GM12878 (cell line): ENCODE measurements around the gene ARL10.

ENCODE experiments used
- ASH2L ChIP-seq: fragments of 300-600, 200-600 bp; sonication (generic); IDR thresholded peaks from 2 replicates; pipeline ENCODE4 v1.6.1; 2017; ENCODE audit warnings: low read depth, mild to moderate bottlenecking, borderline replicate concordance
- CBFB ChIP-seq: IDR thresholded peaks from 2 replicates; pipeline ENCODE4 v1.6.1; 2016; ENCODE audit warnings: antibody characterized with exemption, low read depth
- CBX3 ChIP-seq: fragments of 200-600 bp; sonication (generic); IDR thresholded peaks from 2 replicates; pipeline ENCODE4 v1.6.1; 2016; ENCODE audit warnings: low read depth, borderline replicate concordance
- CTCF ChIP-seq, 3 experiments: IDR thresholded peaks in 2 of 3; conservative IDR thresholded peaks in 1 of 3; 2 replicates each; pipeline ENCODE4 v1.5.1; 2011; ENCODE audit warnings: low read depth in 3 of 3, low read length in 3 of 3, mild to moderate bottlenecking in 3 of 3, control low read depth in 2 of 3, moderate library complexity in 2 of 3, inconsistent platforms in 1 of 3, mixed read lengths in 1 of 3; ENCODE audit not compliant: control insufficient read depth in 2 of 3, insufficient read depth in 1 of 3; ENCODE audit errors: extremely low read depth in 1 of 3
- ESRRA ChIP-seq: IDR thresholded peaks from 2 replicates; pipeline ENCODE4 v1.6.1; 2012; ENCODE audit warnings: mild to moderate bottlenecking, low read length, improper control_type of control experiment
- HDAC2 ChIP-seq: fragments of 200-600 bp; sonication (generic); IDR thresholded peaks from 2 replicates; pipeline ENCODE4 v1.6.1; 2017
- POLR2A ChIP-seq: IDR thresholded peaks from 2 replicates; pipeline ENCODE4 v1.6.1; 2011; ENCODE audit warnings: low read depth, mild to moderate bottlenecking, low read length
- SMAD1 ChIP-seq: fragments of 450-650 bp; IDR thresholded peaks from 2 replicates; pipeline ENCODE4 v1.6.1; 2018; ENCODE audit warnings: mild to moderate bottlenecking, low read depth; ENCODE audit not compliant: partially characterized antibody
- SP1 ChIP-seq: IDR thresholded peaks from one replicate; pipeline ENCODE4 v1.6.1; 2011; ENCODE audit warnings: low read depth, low read length
- USF1 ChIP-seq: IDR thresholded peaks from 2 replicates; pipeline ENCODE4 v1.6.1; 2011; ENCODE audit warnings: borderline replicate concordance, low read depth, mild to moderate bottlenecking, moderate library complexity, mixed read lengths, low read length; ENCODE audit not compliant: insufficient read depth; ENCODE audit errors: extremely low read length
- USF2 ChIP-seq: IDR thresholded peaks from 2 replicates; pipeline ENCODE4 v1.6.1; 2011; ENCODE audit warnings: low read depth, low read length, improper control_type of control experiment, borderline replicate concordance
- ZBTB40 ChIP-seq: fragments of 450-650 bp; IDR thresholded peaks from 2 replicates; pipeline ENCODE4 v1.6.1; 2016; ENCODE audit warnings: mild to moderate bottlenecking, moderate library complexity, borderline replicate concordance

- no peak for TF ChIP-seq ZBTB40
- TF ChIP-seq CTCF (IDR thresholded peaks at IDR 0.05 in 2 of 3, conservative IDR thresholded peaks at IDR 0.05 in 1 of 3; ENCODE audit: control insufficient read depth in 2 of 3, extremely low read depth in 1 of 3, insufficient read depth in 1 of 3, low read depth in 3 of 3, low read length in 3 of 3): no peak
- TF ChIP-seq USF1: no peak
- no peak for TF ChIP-seq SP1
- no peak for TF ChIP-seq USF2
- no peak for TF ChIP-seq POLR2A
- no peak for TF ChIP-seq ESRRA
- TF ChIP-seq HDAC2: no peak
- TF ChIP-seq CBX3: no peak
- no peak for TF ChIP-seq ASH2L
- TF ChIP-seq SMAD1: no peak
- no peak for TF ChIP-seq CBFB
Observed at GRCh38 chr5:176355400-176356178, 9.7 kb upstream of the ARL10 start.
